DMS79 treated with DMSO at 0.1 percent for 48 hours (cell line): ENCODE measurements around the gene NAT16.
"Not testable (repeated sequence)": the region's sequence is repeated elsewhere in the genome, so short reads cannot be mapped to it uniquely, and the experiment has no call there.

Source experiments
- DNase-seq: peaks from one replicate; lab custom pipeline; 2025; lab: John Stamatoyannopoulos, UW

Gene NAT16

DNA sequence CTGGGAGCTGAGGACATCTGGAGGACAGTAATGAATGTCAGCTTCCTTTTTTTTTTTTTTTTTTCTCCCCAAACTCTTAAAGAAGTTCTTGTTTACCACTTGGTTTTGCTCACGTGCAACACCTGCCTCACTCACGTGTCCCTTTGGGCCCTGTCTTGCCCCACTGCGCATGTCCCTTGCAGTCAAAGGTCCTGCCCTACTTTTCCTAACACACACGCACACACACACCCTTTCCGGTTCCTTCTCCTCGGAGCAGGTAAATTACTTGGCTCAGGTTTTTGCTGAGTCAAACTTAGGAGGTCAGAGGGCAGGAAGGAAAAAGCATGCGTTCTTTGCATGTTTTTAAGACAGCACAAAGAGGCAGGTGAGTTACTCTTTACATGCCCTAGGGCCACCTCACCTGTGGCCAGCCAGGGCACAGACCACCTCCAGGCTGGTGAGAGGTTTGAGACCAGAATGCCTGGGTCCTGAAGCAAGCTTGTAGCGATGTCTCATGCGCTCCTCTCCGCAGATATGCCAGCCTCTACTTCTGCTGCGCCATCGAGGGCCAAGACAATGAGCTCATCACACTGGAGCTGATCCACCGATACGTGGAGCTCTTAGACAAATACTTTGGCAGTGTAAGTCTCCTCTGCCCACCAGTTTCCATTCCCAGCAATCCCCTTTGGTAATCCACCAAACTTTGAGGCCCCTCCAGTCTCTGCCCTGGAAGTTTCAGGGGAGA, 23.1 kb downstream of the NAT16 start:
- DNase-seq: no peak

GRCh38 chr7:101156277-101156676, 23.8 kb downstream of the NAT16 start:
- no peak for DNase-seq

GRCh38 chr7:101155303-101155702, 24.8 kb downstream of the NAT16 start:
- no peak for DNase-seq

DNA sequence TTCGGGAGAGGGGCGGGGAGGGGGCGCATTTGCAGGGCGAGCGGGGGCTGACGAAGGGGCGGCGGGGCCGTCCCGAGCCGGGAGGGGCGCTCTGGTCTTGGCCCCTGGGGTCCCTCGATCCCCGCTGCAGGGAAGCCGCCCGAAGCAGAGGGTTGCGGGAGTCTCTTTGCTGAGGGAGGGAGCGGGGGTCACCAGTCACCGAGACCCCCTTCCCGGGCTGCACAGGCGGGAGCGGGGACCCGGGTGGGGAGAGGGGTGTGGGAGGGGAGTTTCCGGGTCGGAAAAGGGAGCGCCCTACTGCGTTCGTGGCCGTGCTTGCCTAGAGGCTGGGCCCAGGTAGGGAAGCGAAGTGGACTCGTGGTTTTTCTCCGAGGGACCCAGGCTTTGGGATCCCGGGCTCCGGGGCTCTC, 25.4 kb downstream of the NAT16 start:
- no peak for DNase-seq

GRCh38 chr7:101153969-101154692, 26.0 kb downstream of the NAT16 start, which contains the start of gene AP1S1:
Gene AP1S1 (plus strand): TSS chr7:101154476. CDS start chr7:101154515, 39 bp downstream.
- DNase-seq: peak; percentile 95

GRCh38 chr7:101151908-101152651, 28.0 kb downstream of the NAT16 start:
- no peak for DNase-seq

- DNase-seq: no peak
These were observed 39.2 kb downstream of the NAT16 start for GRCh38 chr7:101140746-101141382.

DNA sequence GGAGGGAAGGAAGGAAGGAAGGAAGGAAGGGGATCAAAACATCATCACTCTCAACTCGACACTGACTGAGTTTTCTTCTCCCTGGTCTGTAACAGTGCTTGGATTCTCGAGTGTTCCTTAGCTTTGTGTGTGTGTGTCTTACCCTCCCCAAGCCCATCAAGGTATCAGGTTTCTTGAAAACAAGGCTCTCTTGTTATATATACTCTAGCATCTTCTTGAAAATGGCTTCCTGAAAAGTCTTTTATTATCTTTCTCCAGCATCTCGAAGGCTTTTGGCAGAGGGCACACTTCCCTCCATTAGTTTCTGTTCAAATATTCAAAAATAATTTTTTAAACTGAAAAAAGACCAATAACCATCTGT, 39.8 kb downstream of the NAT16 start:
- DNase-seq: no peak

DNA sequence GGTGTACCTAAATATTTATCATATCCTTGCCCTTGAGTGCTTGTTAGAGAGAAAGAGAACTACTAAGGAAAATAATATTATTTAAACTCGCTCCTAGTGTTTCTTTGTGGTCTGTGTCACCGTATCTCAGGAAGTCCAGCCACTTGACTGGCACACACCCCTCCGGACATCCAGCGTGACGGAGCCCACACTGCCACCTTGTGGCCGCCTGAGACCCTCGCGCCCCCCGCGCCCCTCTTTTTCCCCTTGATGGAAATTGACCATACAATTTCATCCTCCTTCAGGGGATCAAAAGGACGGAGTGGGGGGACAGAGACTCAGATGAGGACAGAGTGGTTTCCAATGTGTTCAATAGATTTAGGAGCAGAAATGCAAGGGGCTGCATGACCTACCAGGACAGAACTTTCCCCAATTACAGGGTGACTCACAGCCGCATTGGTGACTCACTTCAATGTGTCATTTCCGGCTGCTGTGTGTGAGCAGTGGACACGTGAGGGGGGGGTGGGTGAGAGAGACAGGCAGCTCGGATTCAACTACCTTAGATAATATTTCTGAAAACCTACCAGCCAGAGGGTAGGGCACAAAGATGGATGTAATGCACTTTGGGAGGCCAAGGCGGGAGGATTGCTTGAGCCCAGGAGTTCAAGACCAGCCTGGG, 41.8 kb downstream of the NAT16 start:
- DNase-seq: peak; percentile 41

- DNase-seq: no peak
These were observed 42.4 kb downstream of the NAT16 start for GRCh38 chr7:101137651-101138212.

- DNase-seq: peak; percentile 35
These were observed 45.6 kb downstream of the NAT16 start for GRCh38 chr7:101134399-101134980.

DNA sequence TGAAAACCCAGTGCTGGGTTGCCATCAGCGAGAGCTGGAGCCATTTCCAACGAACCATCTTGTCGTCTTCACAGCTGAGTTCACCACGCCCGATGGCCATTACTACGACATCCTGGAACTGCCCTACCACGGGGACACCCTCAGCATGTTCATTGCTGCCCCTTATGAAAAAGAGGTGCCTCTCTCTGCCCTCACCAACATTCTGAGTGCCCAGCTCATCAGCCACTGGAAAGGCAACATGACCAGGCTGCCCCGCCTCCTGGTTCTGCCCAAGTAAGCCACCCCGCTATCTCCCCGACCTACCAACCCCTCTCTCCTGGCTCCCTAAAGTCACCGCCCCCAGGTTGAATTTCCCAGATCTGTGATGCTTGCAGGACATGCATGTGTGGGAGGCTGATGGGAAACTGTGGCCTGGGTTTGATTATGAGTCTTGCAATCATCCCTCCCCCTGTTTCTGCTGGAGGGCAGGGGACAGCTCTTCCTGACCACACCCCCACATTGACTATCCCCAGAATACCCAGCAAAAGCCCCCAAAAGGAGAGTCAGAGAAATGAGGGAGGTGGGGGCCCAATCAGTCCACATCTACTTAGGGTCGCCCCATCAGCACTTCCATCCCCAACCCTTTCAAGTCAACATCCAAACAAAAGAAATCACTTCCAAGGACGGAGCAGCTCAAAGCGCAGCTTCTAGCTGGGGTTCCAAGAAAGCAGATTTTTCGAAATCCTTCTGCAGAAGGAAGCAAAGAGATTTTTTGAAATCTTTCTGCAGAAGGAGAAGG, 46.3 kb downstream of the NAT16 start:
- DNase-seq: no peak

GRCh38 chr7:101132626-101133600, 47.2 kb downstream of the NAT16 start:
- DNase-seq: not testable (repeated sequence)

DNA sequence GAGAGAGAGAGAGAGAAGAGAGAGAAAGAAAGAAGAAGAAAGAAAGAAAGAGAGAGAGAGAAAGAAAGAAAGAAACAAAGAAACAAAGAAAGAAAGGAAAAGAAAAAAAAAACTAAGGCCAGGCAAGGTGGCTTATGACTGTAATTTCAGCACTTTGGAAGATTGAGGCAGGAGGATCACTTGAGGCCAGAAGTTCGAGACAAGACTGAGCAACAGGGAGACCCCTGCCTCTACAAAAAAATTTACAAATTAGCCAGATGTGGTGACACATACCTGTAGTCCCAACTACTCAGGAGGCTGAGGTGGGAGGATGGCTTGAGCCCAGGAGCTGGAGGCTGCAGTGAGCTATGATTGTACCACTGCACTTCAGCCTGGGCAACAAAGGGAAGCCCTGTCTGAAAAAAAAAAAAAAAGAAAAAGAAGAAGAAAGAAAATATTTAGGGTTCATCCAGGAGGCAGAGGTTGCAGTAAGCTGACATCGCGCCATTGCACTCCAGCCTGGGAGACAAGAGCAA, 50.4 kb downstream of the NAT16 start:
- DNase-seq: no peak

DNA sequence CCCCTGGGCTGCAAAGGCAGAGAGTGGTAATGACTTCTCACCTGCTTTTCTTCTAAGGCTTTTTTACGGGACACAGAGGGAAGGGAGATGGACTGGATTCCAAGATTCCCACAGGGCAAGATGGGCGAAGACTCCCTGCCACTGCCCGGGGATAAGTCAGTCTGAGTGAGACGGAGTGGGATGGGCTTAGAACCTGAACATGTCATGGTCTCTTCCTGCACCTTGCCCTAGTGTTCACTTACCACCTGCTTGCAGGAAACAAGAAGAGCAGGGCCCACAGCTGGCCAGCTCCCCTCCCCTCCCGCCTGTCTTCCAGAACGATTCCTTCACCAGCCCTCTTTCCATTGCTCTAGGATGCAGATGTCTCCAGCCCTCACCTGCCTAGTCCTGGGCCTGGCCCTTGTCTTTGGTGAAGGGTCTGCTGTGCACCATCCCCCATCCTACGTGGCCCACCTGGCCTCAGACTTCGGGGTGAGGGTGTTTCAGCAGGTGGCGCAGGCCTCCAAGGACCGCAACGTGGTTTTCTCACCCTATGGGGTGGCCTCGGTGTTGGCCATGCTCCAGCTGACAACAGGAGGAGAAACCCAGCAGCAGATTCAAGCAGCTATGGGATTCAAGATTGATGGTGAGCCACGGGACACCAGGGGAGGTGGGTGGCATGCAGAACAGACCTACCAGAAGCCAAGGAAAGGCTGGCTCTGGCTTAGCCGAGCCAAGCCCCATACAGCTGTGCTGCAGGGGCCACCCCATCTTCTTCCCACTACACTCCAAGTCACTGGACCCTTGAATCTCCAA, 51.9 kb downstream of the NAT16 start:
- DNase-seq: no peak

- DNase-seq: no peak
These were observed 52.5 kb downstream of the NAT16 start for GRCh38 chr7:101127460-101128039.

DNA sequence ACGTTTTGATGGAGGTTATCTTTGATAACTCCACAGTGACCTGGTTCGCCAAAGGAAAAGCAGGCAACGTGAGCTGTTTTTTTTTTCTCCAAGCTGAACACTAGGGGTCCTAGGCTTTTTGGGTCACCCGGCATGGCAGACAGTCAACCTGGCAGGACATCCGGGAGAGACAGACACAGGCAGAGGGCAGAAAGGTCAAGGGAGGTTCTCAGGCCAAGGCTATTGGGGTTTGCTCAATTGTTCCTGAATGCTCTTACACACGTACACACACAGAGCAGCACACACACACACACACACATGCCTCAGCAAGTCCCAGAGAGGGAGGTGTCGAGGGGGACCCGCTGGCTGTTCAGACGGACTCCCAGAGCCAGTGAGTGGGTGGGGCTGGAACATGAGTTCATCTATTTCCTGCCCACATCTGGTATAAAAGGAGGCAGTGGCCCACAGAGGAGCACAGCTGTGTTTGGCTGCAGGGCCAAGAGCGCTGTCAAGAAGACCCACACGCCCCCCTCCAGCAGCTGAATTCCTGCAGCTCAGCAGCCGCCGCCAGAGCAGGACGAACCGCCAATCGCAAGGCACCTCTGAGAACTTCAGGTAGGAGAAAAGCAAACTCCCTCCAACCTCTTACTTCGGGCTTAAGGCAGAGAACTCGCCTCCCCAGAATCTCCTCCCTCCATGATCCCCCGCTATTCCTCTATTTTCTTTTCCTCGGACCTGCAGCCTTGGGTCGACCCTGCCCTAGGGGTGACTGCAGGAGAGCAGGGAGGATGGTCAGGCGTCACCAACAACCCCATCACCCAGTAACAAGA, 53.2 kb downstream of the NAT16 start, which contains the start of gene SERPINE1:
TSS of gene SERPINE1 (plus strand) at position 454 of the 809 bp plus-strand sequence. CDS start 1,290 bp downstream, outside the sequence.
- peak; percentile 68 for DNase-seq
